Renal cortex interstitium (tissue), 11 donors: ENCODE measurements around the gene AHNAK2. TPM values are rescaled to one million over a fixed set of nuclear protein-coding genes. Genes with fewer than 3 reads are reported as not detected.
"Not testable (repeated sequence)": the region's sequence is repeated elsewhere in the genome, so short reads cannot be mapped to it uniquely, and the experiment has no call there.

Source experiments
- DNase-seq, 11 donors: peaks; one replicate each; pipeline ENCODE4 v3.0.0-alpha.2; 2013; ENCODE audit warnings: low read depth in 9 of 11, low spot score in 4 of 11; ENCODE audit errors: extremely low read depth in 1 of 11
- polyA plus RNA-seq, 3 donors: library from polyadenylated mRNA; unstranded; fragments of 120-200 nt; gene quantifications; one replicate each; pipeline ENCODE4 v1.2.1, GENCODE V29; 2013; ENCODE audit not compliant: insufficient read length in 3 of 3

The AHNAK2 gene
- polyA plus RNA-seq, 3 donors: 1.7 to 2.5 (median 2.2) TPM

GRCh38 chr14:104965561-104966231, 12.5 kb downstream of the AHNAK2 start:
- DNase-seq: no peak

DNA sequence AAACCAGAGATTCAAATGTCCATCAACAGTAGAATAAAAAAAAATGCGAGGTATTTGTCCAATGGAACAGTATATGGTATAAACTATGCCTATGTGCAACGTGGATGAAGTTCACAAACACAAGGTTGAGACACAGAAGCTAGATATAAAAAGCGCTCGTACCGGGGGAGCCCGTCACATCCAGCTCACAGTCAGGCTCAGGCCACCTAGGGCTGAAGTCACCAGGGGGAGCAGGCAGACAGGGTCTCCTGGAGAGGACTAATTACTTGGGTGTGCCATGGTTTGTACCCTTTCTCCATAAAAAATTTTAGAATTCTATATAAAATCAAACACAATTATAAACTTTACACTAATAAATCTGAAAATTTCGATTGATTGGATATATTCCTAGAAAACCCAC, 13.6 kb downstream of the AHNAK2 start:
- DNase-seq: no peak

DNA sequence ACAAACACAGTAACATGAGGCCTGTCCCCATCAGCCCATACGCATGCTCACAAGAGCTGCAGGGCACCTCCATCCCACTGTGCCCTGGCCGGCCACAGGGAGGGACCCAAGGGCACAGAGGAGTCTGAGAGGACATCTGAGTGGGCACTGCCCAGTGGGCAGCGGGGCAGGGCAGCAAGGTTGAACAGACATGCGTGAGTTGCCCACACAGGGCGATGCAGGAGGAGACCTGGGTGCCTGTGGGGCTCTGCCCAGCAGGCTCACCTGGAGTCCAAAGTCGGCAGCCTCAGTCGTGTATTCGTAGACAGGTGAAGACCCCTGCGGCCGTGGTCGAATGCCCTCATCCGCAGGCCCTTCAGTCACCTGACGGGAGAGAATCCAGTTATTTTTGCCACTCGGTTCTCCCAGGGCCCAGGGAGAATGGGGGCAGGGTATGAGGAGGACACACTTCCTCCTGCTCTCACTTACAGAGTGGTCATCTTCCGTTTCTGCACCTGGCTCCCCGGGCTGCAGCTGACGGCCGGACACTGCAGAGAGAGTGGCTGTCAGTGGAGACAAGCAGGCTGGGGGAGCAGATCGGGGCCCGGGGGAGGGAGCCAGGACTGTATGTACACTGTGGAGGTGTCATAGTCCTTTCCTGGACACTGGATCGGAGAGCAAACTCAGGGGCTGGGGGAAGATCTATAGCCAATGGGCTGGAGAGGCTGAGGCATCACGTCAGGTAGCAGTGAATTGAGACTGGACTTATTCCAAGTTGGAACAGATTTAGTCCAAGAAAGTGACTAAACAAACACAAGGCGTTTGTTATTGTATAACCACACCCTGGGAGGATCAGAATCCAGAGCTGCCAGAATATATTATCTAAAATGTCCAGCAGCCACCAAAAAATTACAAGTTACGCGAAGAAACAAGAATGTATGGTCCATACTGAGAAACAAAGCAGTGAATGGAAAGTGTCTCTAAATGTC, 20.7 kb downstream of the AHNAK2 start:
- DNase-seq: no peak

DNA sequence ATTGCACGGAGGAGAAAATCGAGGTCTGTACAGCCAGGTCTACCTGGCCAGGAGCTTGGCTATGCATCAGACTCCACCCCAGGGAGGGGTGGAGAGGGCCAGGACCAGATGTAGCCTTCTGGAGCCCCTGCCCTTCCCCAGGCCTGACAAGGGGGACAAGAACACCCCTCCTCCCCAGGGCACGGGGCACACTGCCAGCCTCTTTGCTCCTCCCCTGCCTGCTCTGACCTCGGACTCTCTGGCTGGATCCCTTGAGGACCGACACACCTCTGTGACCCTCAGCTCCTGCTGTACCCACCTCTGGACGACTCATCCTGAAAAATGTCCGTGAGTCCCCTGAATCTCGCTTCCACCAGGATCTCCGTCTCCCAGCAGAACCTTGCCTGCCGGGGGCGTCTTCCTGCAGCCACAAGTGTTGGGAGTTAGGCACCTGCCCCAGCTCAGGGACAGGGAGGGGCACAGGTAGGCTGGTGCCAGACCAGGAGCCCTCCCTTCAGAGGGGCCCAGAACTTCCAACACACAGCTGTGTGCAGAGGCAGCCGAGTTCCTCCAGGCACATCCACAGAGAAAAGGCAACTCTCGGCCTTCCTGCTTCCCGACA, 21.8 kb downstream of the AHNAK2 start:
- DNase-seq: no peak

DNA sequence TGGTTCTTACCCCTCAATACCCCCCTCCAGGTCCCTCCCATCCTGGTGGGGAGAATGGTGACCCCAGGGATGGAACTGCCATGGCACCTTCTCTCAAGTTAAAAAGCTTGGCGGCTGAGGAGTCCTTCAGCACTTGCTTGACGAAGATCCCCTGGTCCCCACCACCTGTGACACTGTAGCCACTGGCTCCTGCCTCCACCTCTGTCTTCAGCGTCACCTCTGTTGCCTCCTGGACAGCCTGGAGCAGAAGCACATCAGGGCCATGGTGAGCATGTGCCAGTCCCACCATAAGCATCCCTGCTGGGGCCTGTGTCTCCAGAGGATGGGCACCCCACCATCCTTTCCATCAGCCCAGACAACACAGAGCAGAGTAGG, 22.8 kb downstream of the AHNAK2 start:
- no peak for DNase-seq

DNA sequence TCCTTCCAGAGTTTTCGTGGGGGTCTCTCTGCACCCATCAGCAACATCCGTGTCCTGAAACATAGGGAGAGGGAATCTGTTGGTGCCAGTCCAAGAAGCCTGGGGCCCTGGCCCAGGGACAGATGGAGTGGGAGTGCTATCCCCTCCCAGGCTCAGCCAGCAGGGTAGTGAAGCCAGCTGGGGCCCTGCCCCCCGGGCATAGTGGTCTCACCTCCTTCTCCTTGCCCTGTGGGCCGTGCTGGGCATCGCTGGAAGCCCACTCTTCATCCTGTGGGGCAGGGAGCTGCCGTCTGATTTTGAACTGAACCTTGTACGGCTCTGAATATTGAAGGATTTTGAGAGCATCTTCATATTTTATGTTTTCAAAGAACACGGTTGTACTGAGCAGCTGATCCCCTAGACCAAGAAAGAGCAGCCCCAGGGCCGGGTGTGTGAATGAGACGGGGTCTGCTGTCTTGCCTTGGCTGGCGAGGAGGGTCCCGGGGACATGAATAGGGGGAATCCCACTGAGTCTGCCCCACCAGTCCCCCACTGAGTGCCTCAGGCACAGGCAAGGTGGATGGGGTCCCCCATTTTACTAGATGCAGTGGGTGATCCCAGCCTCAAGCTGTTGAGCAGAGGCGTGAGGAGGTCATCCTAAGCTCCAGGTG, 23.3 kb downstream of the AHNAK2 start:
- DNase-seq: no peak

- no peak for DNase-seq
Measured at GRCh38 chr14:104953896-104954656, 24.1 kb downstream of the AHNAK2 start.

GRCh38 chr14:104953097-104953496, 25.1 kb downstream of the AHNAK2 start:
- DNase-seq: no peak

DNA sequence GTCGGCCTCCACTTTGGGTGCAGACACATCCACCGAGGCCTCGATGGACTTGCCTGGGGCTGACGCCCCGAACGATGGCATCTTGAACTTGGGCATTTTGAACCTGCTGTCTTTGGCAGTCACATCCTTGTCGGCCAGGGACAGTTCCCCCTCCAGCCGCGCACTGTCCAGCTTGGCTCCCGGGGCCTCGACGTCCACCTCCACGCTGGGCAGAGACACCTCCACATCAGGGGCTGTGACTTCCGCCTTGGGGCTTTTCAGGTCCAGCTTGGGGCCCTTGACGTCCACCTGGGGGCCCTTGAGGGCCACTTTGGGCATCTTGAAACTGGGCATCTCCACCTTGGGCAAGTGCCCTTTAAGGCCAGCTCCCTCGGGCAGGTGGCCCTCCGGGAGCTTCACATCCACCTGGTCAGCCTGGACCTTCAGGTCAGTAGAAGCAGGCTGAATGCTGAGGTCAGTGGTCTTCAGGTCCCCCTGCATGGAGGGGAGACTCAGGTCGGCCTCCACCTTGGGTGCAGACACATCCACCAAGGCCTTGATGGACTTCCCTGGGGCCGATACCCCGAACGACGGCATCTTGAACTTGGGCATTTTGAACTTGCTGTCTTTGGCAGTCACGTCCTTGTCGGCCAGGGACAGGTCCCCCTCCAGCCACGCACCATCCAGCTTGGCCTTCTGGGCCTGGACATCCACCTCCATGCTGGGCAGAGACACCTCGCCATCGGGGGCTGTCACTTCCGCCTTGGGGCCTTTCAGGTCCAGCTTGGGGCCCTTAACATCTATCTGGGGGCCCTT, 26.1 kb downstream of the AHNAK2 start:
- DNase-seq: not testable (repeated sequence)

- DNase-seq: not testable (repeated sequence)
Measured at GRCh38 chr14:104950701-104951100, 27.5 kb downstream of the AHNAK2 start.

GRCh38 chr14:104950021-104950420, 28.2 kb downstream of the AHNAK2 start:
- no peak for DNase-seq

DNA sequence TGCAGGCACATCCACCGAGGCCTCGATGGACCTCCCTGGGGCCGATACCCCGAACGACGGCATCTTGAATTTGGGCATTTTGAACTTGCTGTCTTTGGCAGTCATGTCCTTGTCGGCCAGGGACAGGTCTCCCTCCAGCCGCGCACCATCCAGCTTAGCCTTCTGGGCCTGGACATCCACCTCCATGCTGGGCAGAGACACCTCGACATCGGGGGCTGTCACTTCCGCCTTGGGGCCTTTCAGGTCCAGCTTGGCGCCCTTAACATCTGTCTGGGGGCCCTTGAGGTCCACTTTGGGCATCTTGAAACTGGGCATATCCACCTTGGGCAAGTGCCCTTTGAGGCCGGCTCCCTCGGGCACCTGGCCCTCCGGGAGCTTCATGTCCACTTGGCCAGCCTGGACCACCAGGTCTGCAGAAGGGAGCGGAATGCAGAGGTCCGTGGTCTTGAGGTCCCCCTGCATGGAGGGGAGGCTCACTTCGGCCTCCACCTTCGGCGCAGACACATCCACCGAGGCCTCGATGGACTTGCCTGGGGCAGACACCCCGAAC, 28.7 kb downstream of the AHNAK2 start:
- DNase-seq: not testable (repeated sequence)

GRCh38 chr14:104948736-104949031, 29.5 kb downstream of the AHNAK2 start:
- DNase-seq: no peak

GRCh38 chr14:104947881-104948735, 30.1 kb downstream of the AHNAK2 start:
- not testable (repeated sequence) for DNase-seq

DNA sequence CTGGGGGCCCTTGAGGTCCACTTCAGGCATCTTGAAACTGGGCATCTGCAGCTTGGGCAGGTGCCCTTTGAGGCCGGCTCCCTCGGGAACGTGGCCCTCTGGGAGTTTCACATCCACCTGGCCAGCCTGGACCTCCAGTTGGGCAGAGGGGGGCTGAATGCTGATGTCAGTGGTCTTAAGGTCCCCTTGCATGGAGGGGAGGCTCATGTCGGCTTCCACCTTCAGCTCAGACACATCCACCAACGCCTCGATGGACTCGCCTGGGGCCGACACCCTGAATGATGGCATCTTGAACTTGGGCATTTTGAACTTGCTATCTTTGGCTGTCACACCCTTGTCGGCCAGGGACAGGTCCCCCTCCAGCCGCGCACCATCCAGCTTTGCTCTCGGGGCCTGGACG, 31.0 kb downstream of the AHNAK2 start:
- DNase-seq: not testable (repeated sequence)

GRCh38 chr14:104945986-104946965, 31.9 kb downstream of the AHNAK2 start:
- DNase-seq: not testable (repeated sequence)
